LNCAP (cell line): ENCODE data around the gene ZKSCAN4.

Experiments
- TF ChIP-seq, protein P1 (sequence below): fragments of 450-650 bp; IDR thresholded peaks from 2 replicates; pipeline ENCODE4 v1.5.1; 2017; ENCODE audit warnings: mild to moderate bottlenecking

Gene ZKSCAN4

DNA sequence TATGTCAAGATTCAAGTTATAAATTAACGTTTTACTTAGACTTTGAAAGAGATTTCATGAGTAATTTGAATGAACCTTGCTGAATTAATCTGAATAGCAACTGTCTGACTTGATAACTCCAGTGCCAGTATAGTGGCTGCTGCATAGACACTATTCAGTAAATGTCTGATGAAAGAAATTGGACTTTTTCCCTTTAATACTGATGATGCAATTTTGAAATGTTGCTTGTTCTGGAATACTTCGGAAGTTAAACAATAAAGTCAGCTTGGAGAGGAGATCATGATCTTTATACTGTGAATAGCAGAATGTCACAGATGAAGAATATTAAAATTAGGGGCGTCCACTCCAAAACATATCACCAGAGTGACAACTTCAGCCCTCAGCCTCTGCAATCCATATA is 25.7 kb upstream of the ZKSCAN4 start:
- TF ChIP-seq, protein P1, sequence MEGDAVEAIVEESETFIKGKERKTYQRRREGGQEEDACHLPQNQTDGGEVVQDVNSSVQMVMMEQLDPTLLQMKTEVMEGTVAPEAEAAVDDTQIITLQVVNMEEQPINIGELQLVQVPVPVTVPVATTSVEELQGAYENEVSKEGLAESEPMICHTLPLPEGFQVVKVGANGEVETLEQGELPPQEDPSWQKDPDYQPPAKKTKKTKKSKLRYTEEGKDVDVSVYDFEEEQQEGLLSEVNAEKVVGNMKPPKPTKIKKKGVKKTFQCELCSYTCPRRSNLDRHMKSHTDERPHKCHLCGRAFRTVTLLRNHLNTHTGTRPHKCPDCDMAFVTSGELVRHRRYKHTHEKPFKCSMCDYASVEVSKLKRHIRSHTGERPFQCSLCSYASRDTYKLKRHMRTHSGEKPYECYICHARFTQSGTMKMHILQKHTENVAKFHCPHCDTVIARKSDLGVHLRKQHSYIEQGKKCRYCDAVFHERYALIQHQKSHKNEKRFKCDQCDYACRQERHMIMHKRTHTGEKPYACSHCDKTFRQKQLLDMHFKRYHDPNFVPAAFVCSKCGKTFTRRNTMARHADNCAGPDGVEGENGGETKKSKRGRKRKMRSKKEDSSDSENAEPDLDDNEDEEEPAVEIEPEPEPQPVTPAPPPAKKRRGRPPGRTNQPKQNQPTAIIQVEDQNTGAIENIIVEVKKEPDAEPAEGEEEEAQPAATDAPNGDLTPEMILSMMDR = no peak

DNA sequence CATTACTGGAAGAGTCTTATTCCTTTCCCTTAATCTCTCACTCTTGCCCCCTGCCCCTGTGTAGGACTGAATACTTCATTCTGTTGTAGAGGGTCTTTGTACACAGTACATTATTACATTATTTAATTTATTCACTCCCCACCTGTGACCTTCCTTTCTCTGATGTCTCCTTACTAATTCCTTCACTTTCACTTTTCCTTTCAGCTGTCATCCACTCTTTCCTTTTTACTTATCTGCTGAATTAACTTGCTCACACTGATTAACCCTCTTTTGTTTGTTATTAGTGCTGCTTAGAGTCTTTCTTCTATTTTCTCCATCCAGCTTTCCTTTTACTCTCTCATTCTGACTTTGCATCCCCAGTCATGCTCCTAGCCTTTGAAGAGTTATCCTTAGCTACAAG is 22.8 kb upstream of the ZKSCAN4 start:
- TF ChIP-seq, protein P1 = no peak

DNA sequence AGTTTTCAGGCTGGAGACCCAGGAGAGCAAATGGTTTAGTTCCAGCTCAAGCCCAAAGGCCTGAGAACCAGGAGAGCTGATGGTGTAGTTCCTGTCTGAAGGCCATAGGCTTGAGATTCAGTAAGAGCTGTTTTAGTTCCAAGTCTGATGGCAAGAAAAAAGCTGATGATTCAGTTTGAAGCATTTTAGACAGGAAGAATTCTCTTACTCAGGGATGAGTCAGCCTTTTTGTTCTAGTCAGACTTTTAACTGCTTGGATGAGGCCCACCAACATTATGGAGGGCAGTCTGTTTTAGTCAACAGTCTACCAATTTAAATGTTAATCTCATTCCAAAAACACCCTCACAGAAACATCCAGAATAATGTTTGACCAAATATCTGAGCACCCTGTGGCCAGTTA is 17.4 kb upstream of the ZKSCAN4 start:
- TF ChIP-seq, protein P1 = no peak

DNA sequence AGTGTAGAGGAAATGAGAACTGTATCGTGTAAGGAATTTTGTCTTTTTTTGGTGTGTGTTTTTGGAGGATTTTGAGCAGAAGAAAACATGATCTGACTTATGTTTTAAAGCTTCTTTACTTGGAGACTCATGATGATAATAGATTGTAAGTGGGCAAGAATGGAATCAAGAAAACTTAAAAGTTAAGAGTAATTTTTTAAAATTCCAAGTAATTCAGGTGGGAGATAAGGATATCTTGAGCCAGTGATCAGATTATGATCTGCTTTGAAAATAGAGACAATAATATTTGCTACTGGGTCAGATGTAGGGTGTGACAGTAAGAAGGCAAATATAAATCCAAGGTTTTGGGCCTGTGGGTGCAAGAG is 15.6 kb upstream of the ZKSCAN4 start:
- TF ChIP-seq, protein P1 = no peak

DNA sequence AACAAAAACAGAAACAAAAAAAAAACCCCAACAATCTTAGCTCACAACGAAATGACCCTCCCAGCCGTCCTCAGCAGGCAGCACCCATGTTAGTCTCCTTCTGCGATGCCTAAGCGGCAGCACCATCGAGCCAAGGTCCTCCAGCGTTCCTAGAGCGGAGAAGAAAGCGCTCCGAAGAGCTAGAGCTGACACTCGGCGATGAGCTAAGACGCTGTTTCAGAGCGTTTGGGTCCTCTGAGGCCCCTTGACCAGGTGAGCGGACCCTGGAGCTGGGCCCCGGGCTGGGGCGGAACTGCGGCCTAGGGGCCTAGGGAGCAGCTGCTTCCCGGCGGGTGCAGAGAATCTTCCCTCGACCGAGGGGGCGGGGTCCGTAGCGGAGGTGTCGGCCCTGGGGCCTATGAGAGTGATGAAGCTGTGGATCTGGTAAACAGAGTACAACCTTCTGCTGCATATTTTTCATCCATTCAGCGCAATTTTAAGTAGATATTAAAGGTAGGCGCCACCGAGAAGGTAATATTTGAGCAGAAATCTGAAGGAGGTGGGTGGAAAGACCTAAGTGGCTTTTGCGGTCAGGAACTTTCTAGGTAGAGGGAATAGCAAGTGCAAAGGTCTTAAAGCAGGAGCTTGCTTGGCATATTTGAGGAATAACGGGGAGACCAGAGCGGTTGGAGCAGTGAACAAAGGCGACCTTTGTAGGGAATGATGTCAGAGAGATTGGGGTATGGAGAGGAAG is 15.1 kb upstream of the ZKSCAN4 start, which contains the start of gene ZSCAN26:
TSS of gene ZSCAN26 (plus strand) at position 182 of the 733 bp plus-strand sequence. CDS start 4,777 bp downstream, outside the sequence.
- TF ChIP-seq, protein P1 = no peak

DNA sequence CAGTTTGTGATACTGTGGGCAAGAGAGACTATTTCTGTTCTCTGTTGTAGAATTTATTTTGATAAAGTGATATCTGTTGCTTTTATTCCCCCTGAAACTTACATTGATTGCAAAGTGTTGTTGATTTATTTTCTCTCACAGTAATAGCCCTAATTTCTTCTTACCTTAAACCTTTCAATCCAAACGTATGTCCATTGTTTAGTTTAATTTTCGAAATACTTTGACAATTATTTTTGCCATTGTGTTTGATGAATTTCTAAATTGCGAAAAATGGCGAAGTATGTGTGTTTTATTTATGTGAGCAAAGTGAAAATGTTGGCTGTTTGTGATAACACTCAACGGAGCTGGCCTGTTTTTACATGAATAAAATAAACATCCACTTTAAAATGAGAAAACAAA is 14.5 kb upstream of the ZKSCAN4 start:
- TF ChIP-seq, protein P1 = no peak

DNA sequence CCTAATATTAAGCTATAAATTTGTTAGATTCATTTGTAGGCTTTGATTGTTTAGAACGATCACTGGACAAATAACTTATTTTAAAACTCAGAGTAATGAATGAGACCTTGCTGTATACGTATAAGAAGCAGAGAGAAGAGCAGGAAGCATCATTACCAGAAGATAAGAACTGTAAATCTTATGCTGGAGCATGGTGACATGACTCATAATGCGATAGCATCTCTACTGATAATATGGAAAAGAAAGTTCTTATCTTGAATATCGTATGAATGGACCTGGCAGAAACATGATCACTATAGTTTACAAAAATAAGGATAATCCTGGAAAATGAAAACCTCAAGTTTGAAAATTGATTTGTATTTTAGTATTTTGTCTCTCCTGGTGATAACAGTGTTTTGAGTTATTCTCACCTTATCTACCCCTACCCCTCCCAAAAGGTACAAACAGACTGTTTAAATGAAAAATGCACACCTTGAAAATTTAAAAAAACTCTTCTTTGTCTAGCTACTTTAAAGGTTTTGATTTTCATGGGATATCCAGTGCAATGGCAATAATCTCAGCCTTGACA is 12.8 kb upstream of the ZKSCAN4 start:
- TF ChIP-seq, protein P1 = no peak
